IMR-90 (cell line): Measurements from ENCODE around the gene CCR5AS.

Experiments used
- ATAC-seq: fragments of 200-7000 bp; cut with Tn5 transposase; 2 replicates; pipeline ENCODE4 v1.9.1; 2020; ENCODE audit warnings: low read depth, mild to moderate bottlenecking, moderate library complexity
- BruUV-seq: library from RNA; stranded (reverse); fragments of 400-500 nt; replicated peaks from 2 replicates; lab custom pipeline; 2021; lab: Mats Ljungman, UMichigan
- CTCF ChIA-PET: fragments of 300-600 bp; formaldehyde crosslinking; extraction: SDS; loops from one replicate; lab custom pipeline; 2021; ENCODE audit warnings: antibody characterized with exemption; lab: Yijun Ruan, JAX
- POLR2A ChIA-PET: fragments of 300-600 bp; sonication (Branson Sonifier 250); formaldehyde crosslinking; loops from one replicate; lab custom pipeline; 2022; ENCODE audit warnings: antibody characterized with exemption; ENCODE audit not compliant: unreplicated experiment; lab: Charles Lee
- DNase-seq: peaks from one replicate; pipeline ENCODE4 v3.0.0; 2013
- H2AFZ ChIP-seq: replicated peaks from 2 replicates; pipeline ENCODE3; 2013; ENCODE audit warnings: low read length, mild to moderate bottlenecking; ENCODE audit not compliant: poor library complexity
- H2AK5ac ChIP-seq: 2 replicates; pipeline ENCODE4 v1.6.1; 2013; ENCODE audit warnings: low read depth, low read length, inconsistent platforms
- H2AK9ac ChIP-seq: replicated peaks from 2 replicates; pipeline ENCODE3; 2013; ENCODE audit warnings: mild to moderate bottlenecking, low read depth, low read length, moderate library complexity; ENCODE audit not compliant: poor library complexity
- H2BK120ac ChIP-seq: 2 replicates; pipeline ENCODE4 v1.6.1; 2013; ENCODE audit warnings: low read depth, low read length, inconsistent platforms
- H2BK15ac ChIP-seq: 3 replicates; pipeline ENCODE4 v1.6.1; 2013; ENCODE audit warnings: low read depth, low read length, inconsistent platforms
- H2BK20ac ChIP-seq: 2 replicates; pipeline ENCODE4 v1.6.1; 2013; ENCODE audit warnings: low read depth, mild to moderate bottlenecking, inconsistent platforms, low read length, moderate library complexity
- H2BK5ac ChIP-seq: 2 replicates; pipeline ENCODE4 v1.6.1; 2013; ENCODE audit warnings: mild to moderate bottlenecking, low read depth, low read length, inconsistent platforms; ENCODE audit not compliant: poor library complexity, severe bottlenecking
- H3K14ac ChIP-seq: replicated peaks from 2 replicates; pipeline ENCODE4 v1.6.1; 2013; ENCODE audit warnings: low read depth, low read length, inconsistent platforms
- H3K18ac ChIP-seq: 2 replicates; pipeline ENCODE4 v1.6.1; 2013; ENCODE audit warnings: low read depth, low read length, control low read depth
- H3K23ac ChIP-seq: 2 replicates; pipeline ENCODE4 v1.6.1; 2013; ENCODE audit warnings: low read depth, low read length, inconsistent platforms
- H3K27ac ChIP-seq: 2 replicates; pipeline ENCODE4 v1.5.1; 2013; ENCODE audit warnings: mild to moderate bottlenecking, control low read depth, low read length; ENCODE audit not compliant: insufficient read depth
- H3K27me3 ChIP-seq: 2 replicates; pipeline ENCODE4 v1.6.1; 2013; ENCODE audit warnings: low read length; ENCODE audit not compliant: control insufficient read depth, insufficient read depth
- H3K36me3 ChIP-seq: 2 replicates; pipeline ENCODE4 v1.6.1; 2013; ENCODE audit warnings: low read length, mixed read lengths; ENCODE audit not compliant: control insufficient read depth, insufficient read depth
- H3K4ac ChIP-seq: 2 replicates; pipeline ENCODE4 v1.6.1; 2013; ENCODE audit warnings: low read depth, low read length, inconsistent platforms
- H3K4me1 ChIP-seq: 2 replicates; pipeline ENCODE4 v1.6.1; 2013; ENCODE audit warnings: low read length, mixed read lengths; ENCODE audit not compliant: control insufficient read depth, insufficient read depth
- H3K4me2 ChIP-seq: 2 replicates; pipeline ENCODE4 v1.6.1; 2013; ENCODE audit warnings: low read depth, mild to moderate bottlenecking, control low read depth, low read length, moderate library complexity
- H3K4me3 ChIP-seq: 2 replicates; pipeline ENCODE4 v1.5.1; 2013; ENCODE audit warnings: low read depth, mild to moderate bottlenecking, control low read depth, low read length, moderate library complexity; ENCODE audit not compliant: insufficient read depth
- H3K56ac ChIP-seq: 2 replicates; pipeline ENCODE4 v1.6.1; 2013; ENCODE audit warnings: low read length, inconsistent platforms; ENCODE audit not compliant: insufficient read depth; ENCODE audit errors: extremely low read depth
- H3K79me1 ChIP-seq, 2 experiments: 2 replicates each; pipeline ENCODE4 v1.6.1; 2013; ENCODE audit warnings: low read length in 2 of 2, inconsistent platforms in 1 of 2, low read depth in 1 of 2
- H3K9ac ChIP-seq: 2 replicates; pipeline ENCODE4 v1.6.1; 2013; ENCODE audit warnings: low read depth, low read length, control low read depth
- H3K9me1 ChIP-seq: 2 replicates; pipeline ENCODE4 v1.6.1; 2013; ENCODE audit warnings: low read length, inconsistent platforms; ENCODE audit not compliant: insufficient read depth
- H3K9me3 ChIP-seq: 2 replicates; pipeline ENCODE4 v1.6.1; 2013; ENCODE audit warnings: low read length; ENCODE audit not compliant: control insufficient read depth, insufficient read depth
- H4K20me1 ChIP-seq: 2 replicates; pipeline ENCODE4 v1.6.1; 2013; ENCODE audit warnings: low read length, inconsistent platforms; ENCODE audit not compliant: insufficient read depth
- H4K5ac ChIP-seq: 2 replicates; pipeline ENCODE4 v1.6.1; 2013; ENCODE audit warnings: mild to moderate bottlenecking, low read depth, low read length, control low read depth
- H4K8ac ChIP-seq, 2 experiments: 2 replicates each; pipeline ENCODE4 v1.6.1; 2013; ENCODE audit warnings: low read depth in 2 of 2, low read length in 2 of 2, control low read depth in 1 of 2, inconsistent platforms in 1 of 2
- H4K91ac ChIP-seq: 2 replicates; pipeline ENCODE4 v1.6.1; 2013; ENCODE audit warnings: low read depth, low read length, inconsistent platforms; ENCODE audit not compliant: insufficient read depth
- BHLHE40 ChIP-seq: fragments of 150-350 bp; IDR thresholded peaks from 2 replicates; pipeline ENCODE4 v1.6.1; 2016; ENCODE audit warnings: mild to moderate bottlenecking, low read depth, low read length
- CEBPB ChIP-seq: IDR thresholded peaks from 2 replicates; pipeline ENCODE4 v1.6.1; 2012; ENCODE audit warnings: low read depth, low read length, improper control_type of control experiment
- CHD1 ChIP-seq: IDR thresholded peaks from 2 replicates; pipeline ENCODE4 v1.6.1; 2012; ENCODE audit warnings: low read depth, low read length, improper control_type of control experiment
- CTCF ChIP-seq: conservative IDR thresholded peaks from 2 replicates; pipeline ENCODE4 v1.5.1; 2012; ENCODE audit warnings: mild to moderate bottlenecking, low read depth, low read length, improper control_type of control experiment
- ELK1 ChIP-seq: fragments of 150-350 bp; IDR thresholded peaks from 2 replicates; pipeline ENCODE4 v1.6.1; 2016; ENCODE audit warnings: low read depth, mild to moderate bottlenecking, low read length, moderate library complexity, borderline replicate concordance
- FOS ChIP-seq: fragments of 150-350 bp; IDR thresholded peaks from 2 replicates; pipeline ENCODE4 v1.6.1; 2016; ENCODE audit warnings: low read depth, low read length
- MAFK ChIP-seq: IDR thresholded peaks from 2 replicates; pipeline ENCODE4 v1.6.1; 2012; ENCODE audit warnings: low read depth, low read length, improper control_type of control experiment
- NFE2L2 ChIP-seq: fragments of 150-350 bp; IDR thresholded peaks from 2 replicates; pipeline ENCODE4 v1.6.1; 2016; ENCODE audit warnings: low read depth, mild to moderate bottlenecking, low read length
- POLR2A ChIP-seq: IDR thresholded peaks from 2 replicates; pipeline ENCODE4 v1.6.1; 2012; ENCODE audit warnings: mild to moderate bottlenecking, low read depth, low read length
- RCOR1 ChIP-seq: IDR thresholded peaks from 2 replicates; pipeline ENCODE4 v1.6.1; 2012; ENCODE audit warnings: mild to moderate bottlenecking, low read length, improper control_type of control experiment; ENCODE audit not compliant: insufficient replicate concordance
- SMC3 ChIP-seq: fragments of 150-350 bp; IDR thresholded peaks from 2 replicates; pipeline ENCODE4 v1.6.1; 2016; ENCODE audit warnings: low read depth, mild to moderate bottlenecking, antibody characterized with exemption, low read length, moderate library complexity
- USF2 ChIP-seq: fragments of 150-350 bp; IDR thresholded peaks from 2 replicates; pipeline ENCODE4 v1.6.1; 2017; ENCODE audit warnings: mild to moderate bottlenecking, antibody characterized with exemption, low read length, low read depth
- WGBS, 2 experiments: methylation state at CpG; one replicate each; pipeline versions ENCODE4 v1.1.5 to v1.1.7; 2013; ENCODE audit warnings: missing lambda C conversion rate in 2 of 2; ENCODE audit not compliant: insufficient read length in 1 of 2; ENCODE audit errors: extremely low coverage in 2 of 2; 5-methylcytosine and 5-hydroxymethylcytosine counted together
- dilution Hi-C: fragments of 300-500 bp; cut with HindIII; formaldehyde crosslinking; loops from one replicate; pipeline ENCODE4 v1.14.3; 2018; ENCODE audit warnings: low sequenced_read_pairs; ENCODE audit not compliant: unreplicated experiment
- in situ Hi-C: fragments of 300-500 bp; cut with MboI; formaldehyde crosslinking; loops from 3 replicates; pipeline ENCODE4 v1.14.3; 2019; ENCODE audit warnings: low sequenced_read_pairs, inconsistent platforms, mixed read lengths
- intact Hi-C: fragments of 100-400 bp; cut with micrococcal nuclease; formaldehyde crosslinking; loops from 2 replicates; pipeline ENCODE4 v1.10.0; 2022

CCR5AS gene

GRCh38 chr3:46420931-46421330, 14.1 kb upstream of the CCR5AS start:
- H3K27ac ChIP-seq: no peak overlapping the region
- no peak overlapping the region for H3K23ac ChIP-seq
- H3K56ac ChIP-seq: no peak overlapping the region
- no peak overlapping the region for H3K18ac ChIP-seq
- H3K9me1 ChIP-seq: no peaks in the 10 kb centered on the region; the same call in 1 of the 2 replicates
- whole genome bisulfite sequencing, 2 experiments: 50% methylated on average over 1 of the region's 2 CpGs; no CpG with 5 or more reads in 1 of the 2 experiments
- no peak for DNase-seq
- H3K14ac ChIP-seq: no peak overlapping the region
- no peak overlapping the region for H2BK5ac ChIP-seq
- CTCF ChIA-PET: no interaction called here
- BruUV-seq: no TSS peak
- intact Hi-C loops: no loop called here
- H3K4me2 ChIP-seq: no peak overlapping the region
- H2AK5ac ChIP-seq: no peak overlapping the region
- no peak overlapping the region for H2BK120ac ChIP-seq
- H2BK15ac ChIP-seq: no peak overlapping the region
- no peaks in the 10 kb centered on the region for H3K79me1 ChIP-seq
- no peak for ATAC-seq
- H4K8ac ChIP-seq: no peak overlapping the region
- H3K9ac ChIP-seq: no peak overlapping the region
- H3K4ac ChIP-seq: no peak overlapping the region
- no peaks in the 10 kb centered on the region for H3K36me3 ChIP-seq
- no peak overlapping the region for H4K91ac ChIP-seq
- no peak overlapping the region for H2BK20ac ChIP-seq
- no peaks in the 10 kb centered on the region for H3K9me3 ChIP-seq
- H3K4me1 ChIP-seq: no peaks in the 10 kb centered on the region
- H2AK9ac ChIP-seq: no peak overlapping the region
- TF ChIP-seq ELK1: no peak
- TF ChIP-seq MAFK: no peak
- TF ChIP-seq FOS: no peak
- no peak for TF ChIP-seq CEBPB
- TF ChIP-seq SMC3: no peak
- TF ChIP-seq NFE2L2: no peak
- TF ChIP-seq CHD1: no peak
- TF ChIP-seq POLR2A: no peak
- TF ChIP-seq RCOR1: no peak
- TF ChIP-seq USF2: no peak
- no peak for TF ChIP-seq CTCF
- no peak for TF ChIP-seq BHLHE40
- dilution Hi-C loops: no loop called here
- no peak overlapping the region for H4K5ac ChIP-seq
- no peaks in the 10 kb centered on the region for H4K20me1 ChIP-seq
- H3K27me3 ChIP-seq: peaks cover 7% of the 10 kb centered on the region
- H3K4me3 ChIP-seq: no peak overlapping the region
- in situ Hi-C loops: no loop called here
- H2AFZ ChIP-seq: no peak overlapping the region
- POLR2A ChIA-PET: no interaction called here
